ENCODE measurements around the gene CLK3.
"Not testable (repeated sequence)": the region's sequence is repeated elsewhere in the genome, so short reads cannot be mapped to it uniquely, and the experiment has no call there.

The CLK3 gene

GRCh38 chr15:74621936-74622335 lies 6.3 kb downstream of the CLK3 start:
- no peak for DNase-seq

- no peak for DNase-seq
These were observed 7.1 kb downstream of the CLK3 start for GRCh38 chr15:74622758-74623157.

- DNase-seq, result no peak
These were observed 8.5 kb downstream of the CLK3 start for GRCh38 chr15:74624020-74624602.

GRCh38 chr15:74625693-74626092 lies 10.1 kb downstream of the CLK3 start:
- no peak for DNase-seq

GRCh38 chr15:74626336-74626735 lies 10.7 kb downstream of the CLK3 start:
- no peak for DNase-seq

GRCh38 chr15:74626752-74627692 lies 11.4 kb downstream of the CLK3 start:
- DNase-seq, result no peak

- no peak for DNase-seq
These were observed 12.1 kb downstream of the CLK3 start for GRCh38 chr15:74627766-74628165.

- DNase-seq, result no peak
These were observed 12.6 kb downstream of the CLK3 start for GRCh38 chr15:74628199-74628598.

GRCh38 chr15:74628949-74629348 lies 13.3 kb downstream of the CLK3 start:
- no peak for DNase-seq

- not testable (repeated sequence) for DNase-seq
These were observed 14.1 kb downstream of the CLK3 start for GRCh38 chr15:74629696-74630095.

GRCh38 chr15:74630284-74631086 lies 14.8 kb downstream of the CLK3 start:
- no peak for DNase-seq

- DNase-seq, result no peak
These were observed 15.4 kb downstream of the CLK3 start for GRCh38 chr15:74631087-74631385.

GRCh38 chr15:74631408-74631807 lies 15.8 kb downstream of the CLK3 start:
- no peak for DNase-seq

GRCh38 chr15:74631935-74632560 lies 16.4 kb downstream of the CLK3 start:
- DNase-seq, result peak in 3 of 4 experiments; percentile 27 to 49 (median 33)

GRCh38 chr15:74632601-74633000 lies 17.0 kb downstream of the CLK3 start:
- DNase-seq, result no peak

- no peak for DNase-seq
These were observed 18.1 kb downstream of the CLK3 start for GRCh38 chr15:74633781-74634180.

GRCh38 chr15:74635228-74635627 lies 19.6 kb downstream of the CLK3 start:
- DNase-seq, result peak; percentile 23 to 61 (median 47)

- no peak for DNase-seq
These were observed 21.3 kb downstream of the CLK3 start for GRCh38 chr15:74636984-74637383.

- no peak for DNase-seq
These were observed 25.5 kb downstream of the CLK3 start for GRCh38 chr15:74641151-74641550.

- no peak for DNase-seq
These were observed 26.7 kb downstream of the CLK3 start for GRCh38 chr15:74642348-74642733.

GRCh38 chr15:74642734-74643664 lies 27.4 kb downstream of the CLK3 start:
- no peak for DNase-seq

- DNase-seq, result no peak
These were observed 28.1 kb downstream of the CLK3 start for GRCh38 chr15:74643665-74644204.
